Coronary artery (tissue), 2 donors: ENCODE measurements around the gene CCDC171.
"Not testable (repeated sequence)": the region's sequence is repeated elsewhere in the genome, so short reads cannot be mapped to it uniquely, and the experiment has no call there.

ENCODE experiments used
- DNase-seq: peaks from one replicate; pipeline ENCODE4 v3.0.0-alpha.2; 2017; ENCODE audit warnings: low spot score
- H3K27ac ChIP-seq, 2 donors: fragments of 200-600 bp; sonication (generic); one replicate each; pipeline ENCODE4 v1.5.1; 2016 to 2019
- H3K4me3 ChIP-seq: fragments of 200-600 bp; sonication (generic); 2 replicates; pipeline ENCODE4 v1.5.1; 2016; ENCODE audit warnings: mild to moderate bottlenecking, moderate library complexity
- TF ChIP-seq, protein P1 (sequence below): fragments of 200-600 bp; sonication (generic); IDR thresholded peaks from one replicate; pipeline ENCODE4 v1.5.1; 2019; ENCODE audit warnings: antibody characterized with exemption

The CCDC171 gene

DNA sequence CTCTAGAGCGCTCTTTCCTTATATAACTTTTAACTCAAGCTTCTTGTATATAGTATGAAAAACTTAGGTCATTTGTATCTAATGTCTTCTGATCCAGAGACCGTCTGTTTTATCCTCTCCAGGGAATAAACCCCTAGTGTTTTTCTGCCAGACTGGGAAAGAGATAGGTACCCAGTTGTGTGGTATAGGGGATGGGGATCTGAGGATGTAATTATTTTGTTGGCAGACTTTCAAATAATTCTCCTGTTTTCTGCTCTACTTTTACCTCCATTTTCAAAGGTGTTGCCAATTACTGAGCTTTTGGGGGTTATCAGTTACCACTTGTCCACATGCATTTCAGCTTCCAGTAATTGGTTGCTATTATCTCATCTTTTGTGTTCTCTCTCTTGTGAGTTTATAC, 17.9 kb downstream of the CCDC171 start:
- DNase-seq, result no peak
- H3K27ac ChIP-seq, result no peak overlapping the region
- TF ChIP-seq, protein P1, sequence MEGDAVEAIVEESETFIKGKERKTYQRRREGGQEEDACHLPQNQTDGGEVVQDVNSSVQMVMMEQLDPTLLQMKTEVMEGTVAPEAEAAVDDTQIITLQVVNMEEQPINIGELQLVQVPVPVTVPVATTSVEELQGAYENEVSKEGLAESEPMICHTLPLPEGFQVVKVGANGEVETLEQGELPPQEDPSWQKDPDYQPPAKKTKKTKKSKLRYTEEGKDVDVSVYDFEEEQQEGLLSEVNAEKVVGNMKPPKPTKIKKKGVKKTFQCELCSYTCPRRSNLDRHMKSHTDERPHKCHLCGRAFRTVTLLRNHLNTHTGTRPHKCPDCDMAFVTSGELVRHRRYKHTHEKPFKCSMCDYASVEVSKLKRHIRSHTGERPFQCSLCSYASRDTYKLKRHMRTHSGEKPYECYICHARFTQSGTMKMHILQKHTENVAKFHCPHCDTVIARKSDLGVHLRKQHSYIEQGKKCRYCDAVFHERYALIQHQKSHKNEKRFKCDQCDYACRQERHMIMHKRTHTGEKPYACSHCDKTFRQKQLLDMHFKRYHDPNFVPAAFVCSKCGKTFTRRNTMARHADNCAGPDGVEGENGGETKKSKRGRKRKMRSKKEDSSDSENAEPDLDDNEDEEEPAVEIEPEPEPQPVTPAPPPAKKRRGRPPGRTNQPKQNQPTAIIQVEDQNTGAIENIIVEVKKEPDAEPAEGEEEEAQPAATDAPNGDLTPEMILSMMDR, result no peak

DNA sequence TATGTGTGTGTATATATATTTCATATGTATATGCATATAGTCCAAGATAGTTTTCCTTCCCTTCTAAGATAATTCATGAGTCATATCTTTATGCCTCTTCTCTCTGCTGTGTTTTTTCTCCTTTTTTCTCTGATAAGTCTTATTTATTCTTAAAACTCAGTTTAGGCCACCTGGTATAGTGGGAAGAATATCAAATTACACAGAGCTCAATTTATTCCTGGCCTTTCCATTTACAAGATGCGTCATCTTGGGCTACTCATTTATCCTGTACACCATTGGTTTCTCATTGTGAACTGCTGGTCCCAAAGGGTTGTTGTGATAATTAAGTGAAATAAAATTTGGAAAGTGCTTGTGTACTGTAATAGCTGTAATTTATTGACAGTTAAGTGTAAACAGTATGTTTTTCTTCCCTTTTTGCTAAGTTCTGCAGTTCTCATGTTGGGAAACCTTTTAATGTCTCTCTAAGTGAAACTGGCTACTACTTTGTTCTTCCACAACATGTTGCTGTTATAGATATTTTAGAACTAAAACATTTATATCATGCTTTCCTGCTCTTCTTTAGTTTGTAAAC, 19.4 kb downstream of the CCDC171 start:
- TF ChIP-seq, protein P1, result no peak
- Histone ChIP-seq H3K27ac (no peak overlapping the region), H3K4me3 (no peak overlapping the region)
- DNase-seq, result no peak

More for the DNA sequence above, 17.9 kb downstream of the CCDC171 start:
- no peak overlapping the region for H3K4me3 ChIP-seq

DNA sequence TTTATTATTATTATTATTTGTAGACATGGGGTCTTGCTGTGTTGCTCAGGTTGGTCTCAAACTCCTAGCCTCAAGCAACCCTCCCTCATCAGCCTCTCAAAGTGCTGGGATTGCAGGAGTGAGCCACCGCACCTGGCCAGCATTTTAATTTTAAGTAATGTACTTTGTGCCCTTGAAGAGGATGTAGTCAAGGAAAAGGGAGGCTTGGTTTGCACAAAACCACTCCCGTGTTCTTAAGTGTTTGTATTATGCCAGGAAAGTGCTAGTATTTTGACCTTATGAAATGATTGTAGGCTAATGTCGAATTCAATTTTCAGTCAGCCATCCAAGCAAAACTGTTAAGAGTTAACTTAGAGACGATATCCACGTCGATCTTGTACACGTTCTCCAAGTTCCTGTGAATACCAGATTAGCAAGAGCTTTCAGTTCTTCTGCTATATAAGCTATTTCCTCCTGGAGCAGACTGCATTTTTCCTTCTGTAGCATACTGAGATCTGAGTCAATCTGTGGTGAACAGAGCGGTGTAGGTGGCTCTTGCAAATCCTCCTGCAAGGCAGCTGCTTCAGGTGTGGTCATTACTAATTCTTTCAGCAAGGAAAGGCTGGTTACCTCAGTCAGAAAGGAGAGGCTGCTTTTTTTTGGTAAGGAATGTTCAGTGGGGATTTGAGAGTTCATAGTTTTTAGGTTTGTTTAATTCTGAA, 23.7 kb downstream of the CCDC171 start:
- H3K4me3 ChIP-seq, result no peak overlapping the region
- TF ChIP-seq, protein P1, result no peak
- no peak for DNase-seq
- no peak overlapping the region for H3K27ac ChIP-seq

DNA sequence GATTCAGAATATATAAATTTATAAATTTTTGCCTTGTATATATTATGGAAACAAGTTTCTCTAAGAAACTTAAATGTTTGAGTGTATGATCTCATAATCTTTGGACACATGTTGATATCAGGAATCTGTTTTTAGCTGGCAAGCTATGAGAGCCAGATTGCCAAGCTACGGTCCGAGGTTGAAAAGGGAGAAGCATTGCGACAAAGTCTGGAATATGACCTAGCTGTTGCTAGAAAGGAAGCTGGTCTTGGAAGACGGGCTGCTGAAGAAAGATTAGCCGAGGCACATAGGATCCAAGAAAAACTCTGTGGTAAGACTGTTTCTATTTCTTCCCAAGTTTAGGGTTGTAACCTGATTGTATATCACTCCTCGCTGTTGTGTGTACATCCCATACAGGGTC, 25.9 kb downstream of the CCDC171 start:
- DNase-seq, result no peak
- TF ChIP-seq, protein P1, result no peak
- no peak overlapping the region for H3K27ac ChIP-seq
- no peak overlapping the region for H3K4me3 ChIP-seq

DNA sequence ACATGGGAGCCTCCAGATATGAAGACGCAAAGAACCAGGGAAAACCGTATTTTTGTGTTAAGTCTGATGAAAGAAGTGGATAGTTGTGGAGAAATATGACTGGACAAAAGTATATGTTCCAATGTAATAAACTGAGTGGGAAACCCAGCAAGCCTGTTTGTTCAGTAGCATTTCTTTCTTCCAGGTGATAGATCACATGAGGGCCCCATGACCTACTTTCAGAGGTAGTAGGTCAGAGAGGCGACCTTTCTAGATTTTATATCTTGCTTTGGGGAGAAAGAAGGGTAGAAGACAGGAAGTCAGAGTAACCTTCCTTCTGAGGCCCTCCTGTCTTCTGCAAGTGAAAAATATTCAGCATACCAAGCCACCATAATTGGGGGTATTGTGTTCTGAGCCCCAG, 31.5 kb downstream of the CCDC171 start:
- TF ChIP-seq, protein P1, result no peak
- DNase-seq, result no peak
- Histone ChIP-seq H3K4me3 (no peak overlapping the region), H3K27ac (no peak overlapping the region)

DNA sequence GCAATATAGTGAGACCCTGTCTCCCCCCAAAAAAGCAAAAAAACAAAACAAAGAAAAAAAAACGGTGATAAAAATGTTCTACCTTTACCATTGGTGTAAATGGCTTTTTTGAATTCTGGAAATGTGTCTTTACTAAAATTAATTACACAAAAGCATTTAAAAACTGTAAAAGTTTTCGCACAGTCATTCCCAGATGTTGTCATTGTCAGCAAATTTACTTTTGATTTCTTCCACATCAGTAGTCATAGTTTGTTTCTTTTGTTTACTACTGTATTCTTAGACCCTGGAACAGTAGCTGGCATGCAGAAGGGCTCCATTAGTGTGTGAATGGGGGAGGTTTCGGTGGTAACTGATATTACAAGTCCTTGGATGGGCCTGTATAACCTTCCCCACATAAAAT, 39.5 kb downstream of the CCDC171 start:
- TF ChIP-seq, protein P1, result no peak
- DNase-seq, result no peak
- H3K27ac ChIP-seq, result no peak overlapping the region
- H3K4me3 ChIP-seq, result no peak overlapping the region

DNA sequence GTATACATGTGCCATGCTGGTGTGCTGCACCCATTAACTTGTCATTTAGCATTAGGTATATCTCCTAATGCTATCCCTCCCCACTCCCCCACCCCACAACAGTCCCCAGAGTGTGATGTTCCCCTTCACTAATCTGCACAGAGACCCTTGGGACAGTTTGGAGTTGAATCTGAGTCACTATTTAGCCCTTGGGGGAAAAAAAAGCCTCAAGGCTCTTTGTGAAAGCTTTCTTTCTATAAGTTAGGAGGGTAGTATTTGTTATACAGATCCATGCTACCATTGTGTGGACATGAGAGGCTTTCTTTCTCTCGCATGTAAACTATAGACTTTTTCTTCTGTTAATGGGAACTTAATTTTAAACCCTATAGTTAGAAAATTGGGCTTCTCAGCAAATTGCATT, 40.1 kb downstream of the CCDC171 start:
- not testable (repeated sequence) for H3K4me3 ChIP-seq, H3K27ac ChIP-seq, DNase-seq

DNA sequence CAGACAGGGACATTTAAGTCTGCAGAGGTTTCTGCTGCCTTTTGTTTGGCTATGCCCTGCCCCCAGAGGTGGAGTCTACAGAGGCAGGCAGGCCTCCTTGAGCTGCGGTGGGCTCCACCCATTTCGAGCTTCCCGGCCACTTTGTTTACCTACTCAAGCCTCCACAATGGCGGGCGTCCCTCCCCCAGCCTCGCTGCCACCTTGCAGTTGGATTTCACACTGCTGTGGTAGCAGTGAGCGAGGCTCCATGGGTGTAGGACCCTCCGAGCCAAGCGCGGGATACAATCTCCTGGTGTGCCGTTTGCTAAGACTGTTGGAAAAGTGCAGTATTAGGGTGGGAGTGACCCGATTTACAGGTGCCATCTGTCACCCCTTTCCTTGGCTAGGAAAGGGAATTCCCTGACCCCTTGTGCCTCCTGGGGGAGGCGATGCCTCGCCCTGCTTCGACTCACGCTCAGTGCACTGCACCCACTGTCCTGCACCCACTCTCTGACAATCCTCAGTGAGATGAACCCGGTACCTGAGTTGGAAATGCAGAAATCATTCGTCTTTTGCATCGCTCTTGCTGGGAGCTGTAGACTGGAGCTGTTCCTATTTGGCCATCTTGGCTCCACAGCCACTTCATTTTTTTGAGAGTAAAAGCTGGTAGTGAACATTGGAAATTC, 48.0 kb downstream of the CCDC171 start:
- H3K4me3 ChIP-seq, H3K27ac ChIP-seq, DNase-seq: not testable (repeated sequence)
